GM23248 (cell line): ENCODE measurements around the gene SPATS2. TPM values are rescaled to one million over a fixed set of nuclear protein-coding genes. Genes with fewer than 3 reads are reported as not detected.
A peak's percentile ranks its signal among the peaks of the same experiment; 100 is the strongest.

ENCODE experiments used
- DNase-seq: peaks from one replicate; pipeline ENCODE4 v3.0.0-alpha.2; 2015
- H2AFZ ChIP-seq: fragments of 200-600 bp; sonication (generic); 2 replicates; pipeline ENCODE4 v1.6.1; 2016; ENCODE audit warnings: antibody characterized with exemption
- H3F3A ChIP-seq: fragments of 200-600 bp; sonication (generic); 2 replicates; pipeline ENCODE4 v1.6.1; 2016; ENCODE audit warnings: mild to moderate bottlenecking, antibody characterized with exemption, mixed run types; ENCODE audit not compliant: insufficient read depth
- H3K27ac ChIP-seq: fragments of 200-600 bp; sonication (generic); 2 replicates; pipeline ENCODE4 v1.5.1; 2016; ENCODE audit warnings: mild to moderate bottlenecking
- H3K27me3 ChIP-seq: fragments of 200-600 bp; sonication (generic); replicated peaks from 2 replicates; pipeline ENCODE4 v1.6.1; 2016; ENCODE audit warnings: mild to moderate bottlenecking; ENCODE audit not compliant: insufficient read depth
- H3K36me3 ChIP-seq: fragments of 200-600 bp; sonication (generic); 2 replicates; pipeline ENCODE4 v1.6.1; 2016; ENCODE audit warnings: low read depth, mild to moderate bottlenecking
- H3K4me1 ChIP-seq: fragments of 200-600 bp; sonication (generic); 2 replicates; pipeline ENCODE4 v1.6.1; 2016; ENCODE audit warnings: mild to moderate bottlenecking; ENCODE audit not compliant: insufficient read depth
- H3K4me2 ChIP-seq: fragments of 200-600 bp; sonication (generic); one replicate; pipeline ENCODE4 v1.6.1; 2016; ENCODE audit warnings: mild to moderate bottlenecking; ENCODE audit not compliant: unreplicated experiment
- H3K4me3 ChIP-seq: fragments of 200-600 bp; sonication (generic); 2 replicates; pipeline ENCODE4 v1.5.1; 2016; ENCODE audit warnings: mild to moderate bottlenecking
- H3K79me2 ChIP-seq: fragments of 200-600 bp; sonication (generic); 2 replicates; pipeline ENCODE4 v1.6.1; 2016; ENCODE audit warnings: mild to moderate bottlenecking; ENCODE audit not compliant: insufficient read depth
- H3K9ac ChIP-seq: fragments of 200-600 bp; sonication (generic); 2 replicates; pipeline ENCODE4 v1.6.1; 2016; ENCODE audit warnings: mild to moderate bottlenecking
- H3K9me2 ChIP-seq: fragments of 200-600 bp; sonication (generic); 2 replicates; pipeline ENCODE4 v1.6.1; 2016; ENCODE audit warnings: mixed run types, mild to moderate bottlenecking, moderate library complexity; ENCODE audit not compliant: insufficient read depth
- H3K9me3 ChIP-seq: fragments of 200-600 bp; sonication (generic); one replicate; pipeline ENCODE4 v1.6.1; 2017; ENCODE audit warnings: low read depth
- H4K20me1 ChIP-seq: fragments of 200-600 bp; sonication (generic); 2 replicates; pipeline ENCODE4 v1.6.0; 2016; ENCODE audit not compliant: insufficient read depth
- EZH2 ChIP-seq: fragments of 200-600 bp; sonication (generic); IDR thresholded peaks from 2 replicates; pipeline ENCODE4 v1.6.1; 2018; ENCODE audit warnings: antibody characterized with exemption, mild to moderate bottlenecking; ENCODE audit not compliant: insufficient read depth, poor library complexity, severe bottlenecking
- EZH2phosphoT487 ChIP-seq: fragments of 200-600 bp; sonication (generic); IDR thresholded peaks from 2 replicates; pipeline ENCODE4 v1.6.1; 2018; ENCODE audit warnings: antibody characterized with exemption, moderate library complexity, mild to moderate bottlenecking, low read depth; ENCODE audit not compliant: insufficient read depth
- WGBS, 2 experiments: methylation state at CpG; one replicate each; pipeline ENCODE4 v1.1.6; 2015 to 2017; ENCODE audit warnings: low lambda C conversion rate in 2 of 2, low coverage in 1 of 2; ENCODE audit errors: missing lambda C conversion rate in 2 of 2; 5-methylcytosine and 5-hydroxymethylcytosine counted together
- in situ Hi-C: fragments of 300-500 bp; cut with MboI; formaldehyde crosslinking; loops from 2 replicates; pipeline ENCODE4 v1.15.0; 2020
- polyA plus RNA-seq: library from polyadenylated mRNA; unstranded; fragments of >200 nt; fragmentation: Nextera tagmentation; extraction: Ambion mirVana; gene quantifications from 2 replicates; pipeline ENCODE4 v1.2.1, GENCODE V29; 2016
- total RNA-seq: library from RNA; depleted of rRNA; stranded (reverse); fragments of >200 nt; shearing (Covaris generic); gene quantifications from 2 replicates; pipeline ENCODE4 v1.2.3, GENCODE V29; 2014

SPATS2 gene
- total and polyA plus RNA-seq, 2 experiments from 2014 or later, result 22.3 to 25.0 TPM

DNA sequence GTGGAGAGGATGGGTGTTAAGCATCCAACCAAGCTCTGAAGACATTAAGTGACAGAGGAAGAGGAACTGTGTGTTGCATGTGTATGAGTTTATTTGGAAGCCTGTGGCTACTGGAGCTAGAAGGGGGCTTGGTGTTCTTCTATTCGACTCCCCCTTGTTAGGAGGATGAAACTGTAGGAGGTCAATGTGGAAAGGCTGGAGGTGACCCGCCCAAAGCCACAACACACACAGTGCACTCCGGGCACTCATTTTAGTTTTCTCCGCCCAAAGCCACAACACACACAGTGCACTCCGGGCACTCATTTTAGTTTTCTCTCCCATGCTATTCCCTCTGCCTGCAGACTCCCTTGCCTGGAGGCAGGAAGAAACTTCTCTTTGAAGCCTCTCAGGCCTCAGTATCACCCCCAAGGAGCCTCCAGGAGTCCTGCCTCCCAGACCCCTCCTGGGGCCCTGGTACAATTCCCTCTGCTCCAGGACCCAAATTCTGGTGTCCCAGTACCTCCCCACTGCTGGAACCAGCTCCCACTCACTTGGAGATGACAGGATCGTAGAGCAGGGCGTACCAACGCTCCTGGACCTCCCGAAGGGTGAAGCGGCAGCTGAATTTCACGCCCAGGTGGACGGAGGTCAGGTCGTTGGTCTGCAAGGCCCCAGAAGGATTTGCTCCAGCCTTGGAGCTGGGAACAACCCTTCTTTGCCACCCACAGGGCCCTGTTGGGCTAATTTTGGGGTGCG lies 196.9 kb downstream of the SPATS2 start:
- Histone ChIP-seq H4K20me1 (no peaks in the 10 kb centered on the region), H2AFZ (no peak overlapping the region), H3F3A (no peaks in the 10 kb centered on the region), H3K79me2 (peaks cover 29% of the 10 kb centered on the region), H3K27ac (no peak overlapping the region), H3K36me3 (peaks cover 2% of the 10 kb centered on the region; the same call in 1 of the 2 replicates), H3K4me2 (no peak overlapping the region), H3K9ac (no peak overlapping the region), H3K27me3 (no peaks in the 10 kb centered on the region), H3K9me2 (no peaks in the 10 kb centered on the region), H3K9me3 (no peaks in the 10 kb centered on the region), H3K4me3 (no peak overlapping the region), H3K4me1 (peaks cover 9% of the 10 kb centered on the region; the same call in 1 of the 2 replicates)
- WGBS, 2 experiments, result 90 to 93% methylated on average over 14 of the region's 14 CpGs
- TF ChIP-seq EZH2, result no peak
- DNase-seq, result no peak
- in situ Hi-C loops, result no loop called here

DNA sequence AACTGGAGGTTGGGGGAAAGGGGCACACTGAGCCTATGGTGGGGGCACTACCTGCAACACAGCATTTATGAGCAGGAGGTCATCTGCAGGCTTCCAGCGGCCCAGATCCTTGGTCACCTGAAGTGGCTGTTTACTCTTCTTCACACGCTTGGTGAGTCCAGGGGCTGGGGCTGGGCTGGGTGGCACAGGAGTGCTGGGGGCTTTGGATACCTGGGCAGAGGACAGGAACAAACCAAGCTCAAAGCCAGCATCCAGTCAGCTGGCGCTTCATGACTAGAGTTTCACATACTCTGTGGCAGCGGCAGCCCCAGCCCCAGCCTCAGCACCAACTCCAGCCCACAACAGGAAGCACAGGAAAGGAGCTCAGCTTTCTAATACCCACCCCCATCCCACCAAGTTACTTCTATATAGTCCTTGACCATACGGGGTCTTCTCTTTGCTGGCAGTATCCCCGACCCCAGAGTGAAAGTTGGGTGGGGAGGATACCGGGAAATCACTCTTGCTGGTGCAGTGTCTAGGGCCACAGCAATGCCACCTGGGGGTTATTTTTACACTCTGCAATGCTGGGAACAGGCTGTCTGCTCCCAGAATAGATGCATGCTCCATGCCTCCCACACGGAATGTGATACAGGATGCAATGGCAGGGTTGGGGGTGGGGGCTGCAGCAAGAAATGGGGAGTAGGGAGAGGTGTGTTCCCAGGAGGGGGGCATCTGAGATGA lies 197.6 kb downstream of the SPATS2 start:
- Histone ChIP-seq H3K4me3 (no peak overlapping the region), H2AFZ (no peak overlapping the region), H4K20me1 (no peaks in the 10 kb centered on the region), H3K9me3 (no peaks in the 10 kb centered on the region), H3K4me2 (no peak overlapping the region), H3K36me3 (peaks cover 2% of the 10 kb centered on the region; the same call in 1 of the 2 replicates), H3K4me1 (peaks cover 11% of the 10 kb centered on the region; the same call in 1 of the 2 replicates), H3K79me2 (peaks cover 36% of the 10 kb centered on the region), H3K9ac (no peak overlapping the region), H3K27ac (no peak overlapping the region), H3F3A (no peaks in the 10 kb centered on the region), H3K9me2 (no peaks in the 10 kb centered on the region), H3K27me3 (no peaks in the 10 kb centered on the region)
- 83 to 86% methylated on average over 7 to 8 of the region's 8 CpGs for WGBS, 2 experiments
- no peak for TF ChIP-seq EZH2
- TF ChIP-seq EZH2phosphoT487, result no peak
- in situ Hi-C loops, result no loop called here
- no peak for DNase-seq

DNA sequence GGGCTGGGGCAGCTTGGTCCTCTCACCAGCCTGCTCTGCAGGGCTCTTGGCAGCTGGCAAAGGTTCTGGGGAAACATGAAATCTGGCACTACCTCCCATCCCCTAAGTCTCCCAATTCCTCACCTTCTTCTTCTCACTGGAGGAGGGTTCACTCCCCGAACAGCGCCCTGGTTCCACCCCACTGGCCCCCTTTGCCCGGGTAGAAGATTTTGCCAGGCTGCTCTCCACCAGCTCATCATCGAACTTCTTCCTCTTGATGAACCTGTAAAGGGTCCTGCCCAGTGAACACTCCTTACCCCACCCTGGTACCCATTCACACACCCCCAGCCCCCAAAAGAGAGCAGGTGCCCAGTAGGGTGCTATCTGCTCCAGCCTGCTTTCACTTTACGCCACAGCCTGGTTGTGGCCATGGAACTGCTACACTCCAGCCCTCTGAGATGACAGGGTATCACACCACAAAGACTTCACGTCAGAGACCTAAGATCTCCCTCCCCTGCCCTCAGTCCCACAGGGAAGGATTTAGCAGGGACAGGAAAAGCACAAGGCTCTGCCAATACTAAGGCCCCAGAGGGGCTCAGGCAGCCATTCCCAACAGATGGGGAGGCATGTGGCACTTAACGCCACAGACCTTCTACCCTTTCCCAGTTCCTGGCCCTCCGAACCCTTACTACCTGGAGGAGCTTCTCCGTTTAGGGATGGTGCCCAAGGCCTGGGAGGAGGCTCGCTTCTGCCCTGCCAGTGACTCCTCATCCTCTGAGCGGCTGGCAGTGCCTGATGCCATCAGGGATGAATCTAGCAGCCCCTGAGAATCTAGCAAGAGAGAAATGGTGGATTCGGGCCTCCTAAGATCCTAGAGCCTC lies 198.4 kb downstream of the SPATS2 start:
- Histone ChIP-seq H3F3A (no peaks in the 10 kb centered on the region), H2AFZ (no peak overlapping the region), H3K79me2 (peaks cover 44% of the 10 kb centered on the region), H3K4me3 (no peak overlapping the region), H3K27ac (no peak overlapping the region), H3K4me2 (no peak overlapping the region), H3K36me3 (peaks cover 2% of the 10 kb centered on the region; the same call in 1 of the 2 replicates), H4K20me1 (no peaks in the 10 kb centered on the region), H3K27me3 (no peaks in the 10 kb centered on the region), H3K4me1 (peaks cover 11% of the 10 kb centered on the region; the same call in 1 of the 2 replicates), H3K9me3 (no peaks in the 10 kb centered on the region), H3K9me2 (no peaks in the 10 kb centered on the region), H3K9ac (no peak overlapping the region)
- 87 to 88% methylated on average over 12 of the region's 12 CpGs for WGBS, 2 experiments
- TF ChIP-seq EZH2 (no peak), EZH2phosphoT487 (no peak)
- in situ Hi-C loops, result no loop called here
- DNase-seq, result no peak

GRCh38 chr12:49566361-49566760 lies 199.1 kb downstream of the SPATS2 start:
- H3K4me3 ChIP-seq, result no peak overlapping the region
- no peaks in the 10 kb centered on the region for H3K27me3 ChIP-seq
- in situ Hi-C loops, result no loop called here
- H2AFZ ChIP-seq, result no peak overlapping the region
- no peaks in the 10 kb centered on the region for H4K20me1 ChIP-seq
- peaks cover 11% of the 10 kb centered on the region; the same call in 1 of the 2 replicates for H3K4me1 ChIP-seq
- H3K36me3 ChIP-seq, result peaks cover 2% of the 10 kb centered on the region; the same call in 1 of the 2 replicates
- no peak overlapping the region for H3K27ac ChIP-seq
- TF ChIP-seq EZH2phosphoT487, result no peak
- TF ChIP-seq EZH2, result no peak
- no peaks in the 10 kb centered on the region for H3K9me3 ChIP-seq
- 88 to 90% methylated on average over 13 of the region's 13 CpGs for WGBS, 2 experiments
- H3K4me2 ChIP-seq, result no peak overlapping the region
- no peaks in the 10 kb centered on the region for H3F3A ChIP-seq
- peaks cover 52% of the 10 kb centered on the region for H3K79me2 ChIP-seq
- H3K9me2 ChIP-seq, result no peaks in the 10 kb centered on the region
- DNase-seq, result no peak
- peak overlapping the region; percentile 96 for H3K9ac ChIP-seq
